ENCODE measurements around the gene GPHN.

DNA sequence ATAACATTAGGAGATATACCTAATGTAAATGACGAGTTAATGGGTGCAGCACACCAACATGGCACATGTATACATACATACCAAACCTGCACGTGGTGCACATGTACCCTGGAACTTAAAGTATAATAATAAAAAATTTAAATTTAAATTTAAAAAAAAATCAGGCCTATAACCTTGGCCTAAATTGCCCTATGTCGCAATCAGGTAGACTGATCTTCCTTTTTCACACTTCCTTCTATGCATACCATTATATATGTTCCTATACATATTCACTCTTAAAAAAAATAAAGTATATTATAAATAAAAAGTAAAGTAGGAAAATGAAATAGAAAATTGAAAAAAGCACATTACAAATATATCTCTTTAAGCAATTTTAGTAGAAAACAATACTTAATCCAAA, 563.6 kb downstream of the GPHN start:
- TF ChIP-seq, protein P1, sequence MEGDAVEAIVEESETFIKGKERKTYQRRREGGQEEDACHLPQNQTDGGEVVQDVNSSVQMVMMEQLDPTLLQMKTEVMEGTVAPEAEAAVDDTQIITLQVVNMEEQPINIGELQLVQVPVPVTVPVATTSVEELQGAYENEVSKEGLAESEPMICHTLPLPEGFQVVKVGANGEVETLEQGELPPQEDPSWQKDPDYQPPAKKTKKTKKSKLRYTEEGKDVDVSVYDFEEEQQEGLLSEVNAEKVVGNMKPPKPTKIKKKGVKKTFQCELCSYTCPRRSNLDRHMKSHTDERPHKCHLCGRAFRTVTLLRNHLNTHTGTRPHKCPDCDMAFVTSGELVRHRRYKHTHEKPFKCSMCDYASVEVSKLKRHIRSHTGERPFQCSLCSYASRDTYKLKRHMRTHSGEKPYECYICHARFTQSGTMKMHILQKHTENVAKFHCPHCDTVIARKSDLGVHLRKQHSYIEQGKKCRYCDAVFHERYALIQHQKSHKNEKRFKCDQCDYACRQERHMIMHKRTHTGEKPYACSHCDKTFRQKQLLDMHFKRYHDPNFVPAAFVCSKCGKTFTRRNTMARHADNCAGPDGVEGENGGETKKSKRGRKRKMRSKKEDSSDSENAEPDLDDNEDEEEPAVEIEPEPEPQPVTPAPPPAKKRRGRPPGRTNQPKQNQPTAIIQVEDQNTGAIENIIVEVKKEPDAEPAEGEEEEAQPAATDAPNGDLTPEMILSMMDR (IDR thresholded peaks at IDR 0.05), result no peak
- TF ChIP-seq POLR2A (IDR thresholded peaks at IDR 0.05) (no peak), POLR2AphosphoS5 (IDR thresholded peaks at IDR 0.05) (no peak), EP300 (IDR thresholded peaks at IDR 0.05) (no peak)
